Central memory CD8-positive, alpha-beta T cell (primary cell): Measurements from ENCODE around the gene KRI1.
A peak's percentile ranks its signal among the peaks of the same experiment; 100 is the strongest.
"Not testable (repeated sequence)": the region's sequence is repeated elsewhere in the genome, so short reads cannot be mapped to it uniquely, and the experiment has no call there.

ENCODE experiments used
- ATAC-seq: fragments of 150-1000 bp; cut with Tn5 transposase; replicated peaks from 2 replicates; pipeline ENCODE4 v1.10.0; 2022; ENCODE audit warnings: mild to moderate bottlenecking, moderate FRiP score, moderate number of reproducible peaks; ENCODE audit not compliant: poor library complexity, severe bottlenecking; ENCODE audit errors: extremely low read depth
- DNase-seq, 2 donors: peaks; one replicate each; pipeline ENCODE4 v3.0.0; 2021; ENCODE audit warnings: low spot score in 2 of 2
- H3K27ac Mint-ChIP-seq: one replicate; pipeline ENCODE4 v1.8.0; 2022; ENCODE audit warnings: low read depth, mild to moderate bottlenecking, moderate library complexity, mixed read lengths
- H3K27me3 Mint-ChIP-seq: one replicate; pipeline ENCODE4 v1.8.0; 2022; ENCODE audit warnings: mixed read lengths
- H3K36me3 Mint-ChIP-seq: one replicate; pipeline ENCODE4 v1.8.0; 2022; ENCODE audit warnings: mild to moderate bottlenecking, moderate library complexity, mixed read lengths; ENCODE audit not compliant: insufficient read depth
- H3K4me1 Mint-ChIP-seq: one replicate; pipeline ENCODE4 v1.8.0; 2022; ENCODE audit warnings: mixed read lengths
- H3K4me3 Mint-ChIP-seq: one replicate; pipeline ENCODE4 v1.8.0; 2022; ENCODE audit warnings: mild to moderate bottlenecking, moderate library complexity, mixed read lengths
- H3K9me3 Mint-ChIP-seq: one replicate; pipeline ENCODE4 v1.8.0; 2022; ENCODE audit warnings: mixed read lengths

The KRI1 gene

GRCh38 chr19:10587839-10588150, 22.0 kb upstream of the KRI1 start:
- Mint-ChIP-seq H3K27ac (no peak overlapping the region), H3K36me3 (peaks cover 4% of the 10 kb centered on the region), H3K9me3 (no peaks in the 10 kb centered on the region), H3K4me1 (peaks cover 11% of the 10 kb centered on the region), H3K27me3 (peaks cover 9% of the 10 kb centered on the region), H3K4me3 (no peak overlapping the region)
- no peak for ATAC-seq
- no peak for DNase-seq

DNA sequence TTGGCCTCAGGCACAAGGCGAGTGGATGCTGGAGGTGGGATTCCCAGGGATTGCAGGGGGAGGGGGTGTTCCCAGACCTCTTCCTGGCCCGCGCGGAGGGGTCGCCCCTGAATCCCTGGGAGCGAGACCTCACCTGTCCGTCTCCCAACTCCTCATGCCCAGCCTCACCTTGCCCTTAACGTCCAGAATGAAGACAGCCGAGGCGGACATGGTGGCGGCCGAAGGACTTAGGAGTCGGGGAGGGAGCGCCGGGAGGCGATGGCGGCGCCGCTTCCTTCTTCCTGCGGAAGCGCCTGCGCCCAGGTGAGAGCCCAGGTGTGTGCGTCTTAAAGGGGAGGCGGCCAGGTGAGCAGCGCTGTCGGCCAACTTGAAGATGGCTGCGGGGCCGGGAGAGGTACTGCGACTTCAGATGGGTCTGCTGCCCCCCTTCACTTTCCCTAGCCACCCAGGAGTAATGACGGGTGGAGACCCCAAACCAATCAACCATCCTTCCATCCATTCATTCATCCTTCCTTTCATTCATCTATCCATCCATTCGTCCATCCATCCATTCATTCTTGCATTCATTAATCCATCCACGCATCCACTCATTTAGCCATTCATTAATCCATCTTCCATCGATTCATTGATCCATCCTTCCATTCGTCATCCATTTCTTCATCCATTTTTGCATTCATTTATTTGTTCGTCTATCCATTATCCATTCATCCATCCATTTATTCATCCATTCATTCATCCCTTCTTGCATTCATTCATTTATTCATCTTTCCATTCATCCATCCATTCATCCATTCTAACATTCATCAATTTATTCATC, 21.4 kb upstream of the KRI1 start, which contains the start of gene AP1M2:
TSS of gene AP1M2 (minus strand) at position 291 of the 817 bp plus-strand sequence. CDS start at position 210, 81 bp downstream.
- Mint-ChIP-seq H3K4me1 (peaks cover 11% of the 10 kb centered on the region), H3K27ac (no peak within 1 kb of the TSS), H3K36me3 (peaks cover 4% of the 10 kb centered on the region), H3K9me3 (no peaks in the 10 kb centered on the region), H3K27me3 (peaks cover 9% of the 10 kb centered on the region), H3K4me3 (no peak within 1 kb of the TSS)
- no peak for ATAC-seq
- no peak for DNase-seq

GRCh38 chr19:10586396-10586795, 20.6 kb upstream of the KRI1 start:
- peaks cover 11% of the 10 kb centered on the region for H3K4me1 Mint-ChIP-seq
- H3K9me3 Mint-ChIP-seq = no peaks in the 10 kb centered on the region
- ATAC-seq = no peak
- no peak overlapping the region for H3K27ac Mint-ChIP-seq
- H3K27me3 Mint-ChIP-seq = peaks cover 9% of the 10 kb centered on the region
- DNase-seq = no peak
- no peak overlapping the region for H3K4me3 Mint-ChIP-seq
- H3K36me3 Mint-ChIP-seq = peaks cover 4% of the 10 kb centered on the region

DNA sequence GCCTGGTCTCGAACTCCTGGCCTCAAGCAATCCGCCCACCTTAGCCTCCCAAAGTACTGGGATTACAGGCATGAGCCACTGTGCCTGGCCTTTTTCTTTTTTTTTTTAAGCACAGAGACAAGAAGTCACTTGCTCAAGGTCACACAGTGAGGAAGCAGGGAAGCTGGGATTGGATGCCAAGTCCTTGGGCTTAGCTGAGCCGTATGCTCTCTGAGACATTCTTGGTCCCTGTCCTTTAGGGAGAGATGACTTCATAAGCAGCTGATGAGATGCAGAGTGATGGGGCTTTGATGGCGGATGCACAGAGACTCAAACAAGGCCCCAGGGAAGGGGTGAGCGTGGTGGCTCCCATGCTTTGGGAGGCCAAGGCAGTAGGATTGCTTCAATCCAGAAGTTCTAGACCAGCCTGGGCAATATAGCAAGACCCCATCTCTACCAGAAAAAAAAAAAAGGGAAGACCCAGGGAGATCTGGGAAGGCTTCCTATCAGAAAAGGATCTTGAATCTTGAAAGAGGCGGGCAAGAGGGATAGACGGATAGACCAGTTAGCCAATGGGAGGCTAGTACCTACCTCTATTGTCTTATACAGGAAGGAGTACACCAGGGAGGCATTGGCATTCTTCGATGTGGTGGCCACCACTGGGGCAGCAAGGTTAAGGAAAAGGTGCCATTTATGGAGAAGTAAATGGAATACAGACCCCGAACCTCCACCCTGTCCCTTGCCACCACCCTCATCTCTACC, 17.4 kb upstream of the KRI1 start:
- H3K4me3 Mint-ChIP-seq = no peak overlapping the region
- no peak for DNase-seq
- no peak overlapping the region for H3K27ac Mint-ChIP-seq
- H3K36me3 Mint-ChIP-seq = peaks cover 4% of the 10 kb centered on the region
- no peaks in the 10 kb centered on the region for H3K9me3 Mint-ChIP-seq
- ATAC-seq = no peak
- peaks cover 17% of the 10 kb centered on the region for H3K4me1 Mint-ChIP-seq
- peaks cover 8% of the 10 kb centered on the region for H3K27me3 Mint-ChIP-seq

DNA sequence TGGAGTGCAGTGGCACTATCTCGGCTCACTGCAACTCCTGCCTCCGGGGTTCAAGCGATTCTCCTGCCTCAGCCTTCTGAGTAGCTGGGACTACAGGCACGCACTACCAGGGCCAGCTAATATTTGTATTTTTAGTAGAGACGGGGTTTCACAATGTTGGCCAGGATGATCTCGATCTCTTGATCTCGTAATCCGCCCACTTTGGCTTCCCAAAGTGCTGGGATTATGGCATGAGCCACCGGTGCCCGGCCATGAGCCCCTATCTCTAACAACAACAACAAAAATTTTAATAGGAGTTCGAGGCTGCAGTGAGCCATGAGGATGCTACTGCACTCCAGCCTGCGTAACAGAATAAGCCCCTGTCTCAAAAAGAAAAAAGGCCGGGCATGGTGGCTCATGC, 16.3 kb upstream of the KRI1 start:
- Mint-ChIP-seq H3K27ac (no peak overlapping the region), H3K4me3 (no peak overlapping the region), H3K9me3 (no peaks in the 10 kb centered on the region), H3K36me3 (peaks cover 4% of the 10 kb centered on the region), H3K4me1 (peaks cover 17% of the 10 kb centered on the region), H3K27me3 (no peaks in the 10 kb centered on the region)
- no peak for ATAC-seq
- no peak for DNase-seq

GRCh38 chr19:10580979-10581631, 15.3 kb upstream of the KRI1 start:
- H3K27ac Mint-ChIP-seq = no peak overlapping the region
- no peak overlapping the region for H3K4me3 Mint-ChIP-seq
- DNase-seq = peak; percentile 83 to 91
- peak; percentile 91 for ATAC-seq
- no peaks in the 10 kb centered on the region for H3K9me3 Mint-ChIP-seq
- peaks cover 17% of the 10 kb centered on the region for H3K4me1 Mint-ChIP-seq
- H3K27me3 Mint-ChIP-seq = no peaks in the 10 kb centered on the region
- peaks cover 5% of the 10 kb centered on the region for H3K36me3 Mint-ChIP-seq

DNA sequence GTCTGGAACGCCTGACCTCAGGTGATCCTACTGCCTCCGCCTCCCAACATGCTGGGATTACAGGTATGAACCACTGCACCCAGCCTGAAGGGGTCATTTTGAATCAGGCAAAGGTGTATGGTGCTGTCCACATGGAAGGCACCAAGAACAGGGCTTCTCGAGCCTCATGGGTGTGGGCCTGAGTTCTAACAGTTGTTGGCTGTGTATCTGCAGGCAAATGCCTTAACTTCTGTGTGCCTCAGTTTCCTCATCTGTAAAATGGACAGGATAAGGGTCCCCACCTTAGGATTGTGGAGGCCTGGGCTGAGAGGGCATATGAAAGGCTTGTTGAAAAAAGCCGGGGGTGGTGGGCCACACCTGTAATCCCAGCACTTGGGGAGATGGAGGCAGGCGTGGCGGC, 12.1 kb upstream of the KRI1 start:
- Mint-ChIP-seq H3K27me3 (no peaks in the 10 kb centered on the region), H3K27ac (no peak overlapping the region), H3K4me1 (peaks cover 6% of the 10 kb centered on the region), H3K9me3 (no peaks in the 10 kb centered on the region), H3K36me3 (peaks cover 9% of the 10 kb centered on the region), H3K4me3 (no peak overlapping the region)
- no peak for ATAC-seq
- DNase-seq = no peak

- Mint-ChIP-seq H3K27me3 (no peaks in the 10 kb centered on the region), H3K36me3 (peaks cover 10% of the 10 kb centered on the region), H3K9me3 (no peaks in the 10 kb centered on the region), H3K27ac (no peak overlapping the region), H3K4me1 (peaks cover 13% of the 10 kb centered on the region), H3K4me3 (no peak overlapping the region)
- ATAC-seq (no peak), DNase-seq (no peak)
Observed at GRCh38 chr19:10575011-10575716, 9.4 kb upstream of the KRI1 start.

DNA sequence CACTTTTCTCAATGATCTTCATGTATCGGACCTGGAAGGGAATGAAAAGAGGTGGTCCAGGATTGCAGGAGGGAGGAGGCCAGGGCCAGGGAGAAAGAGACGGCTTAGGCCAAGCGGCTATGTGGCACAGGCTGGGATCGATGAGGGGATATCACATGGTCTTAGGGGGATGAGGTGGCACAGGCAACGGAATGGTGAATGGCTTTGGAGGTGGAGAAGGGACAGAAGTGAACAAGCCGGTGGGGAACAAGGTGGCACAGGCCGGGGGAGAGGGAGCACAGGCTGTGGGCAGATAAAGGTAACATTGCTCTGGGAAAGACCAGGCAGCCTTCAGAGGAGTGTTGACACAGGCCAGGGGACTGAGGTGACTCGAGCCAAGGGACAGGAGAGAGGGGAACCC, 8.7 kb upstream of the KRI1 start:
- DNase-seq (no peak), ATAC-seq (no peak)
- Mint-ChIP-seq H3K27me3 (no peaks in the 10 kb centered on the region), H3K4me3 (no peak overlapping the region), H3K4me1 (peaks cover 14% of the 10 kb centered on the region), H3K27ac (no peak overlapping the region), H3K9me3 (no peaks in the 10 kb centered on the region), H3K36me3 (peaks cover 10% of the 10 kb centered on the region)

- peaks cover 21% of the 10 kb centered on the region for H3K4me1 Mint-ChIP-seq
- not testable (repeated sequence) for H3K4me3 Mint-ChIP-seq, H3K27ac Mint-ChIP-seq, H3K27me3 Mint-ChIP-seq, ATAC-seq, DNase-seq, H3K9me3 Mint-ChIP-seq
- peaks cover 12% of the 10 kb centered on the region for H3K36me3 Mint-ChIP-seq
Observed at GRCh38 chr19:10573793-10574192, 8.0 kb upstream of the KRI1 start.

DNA sequence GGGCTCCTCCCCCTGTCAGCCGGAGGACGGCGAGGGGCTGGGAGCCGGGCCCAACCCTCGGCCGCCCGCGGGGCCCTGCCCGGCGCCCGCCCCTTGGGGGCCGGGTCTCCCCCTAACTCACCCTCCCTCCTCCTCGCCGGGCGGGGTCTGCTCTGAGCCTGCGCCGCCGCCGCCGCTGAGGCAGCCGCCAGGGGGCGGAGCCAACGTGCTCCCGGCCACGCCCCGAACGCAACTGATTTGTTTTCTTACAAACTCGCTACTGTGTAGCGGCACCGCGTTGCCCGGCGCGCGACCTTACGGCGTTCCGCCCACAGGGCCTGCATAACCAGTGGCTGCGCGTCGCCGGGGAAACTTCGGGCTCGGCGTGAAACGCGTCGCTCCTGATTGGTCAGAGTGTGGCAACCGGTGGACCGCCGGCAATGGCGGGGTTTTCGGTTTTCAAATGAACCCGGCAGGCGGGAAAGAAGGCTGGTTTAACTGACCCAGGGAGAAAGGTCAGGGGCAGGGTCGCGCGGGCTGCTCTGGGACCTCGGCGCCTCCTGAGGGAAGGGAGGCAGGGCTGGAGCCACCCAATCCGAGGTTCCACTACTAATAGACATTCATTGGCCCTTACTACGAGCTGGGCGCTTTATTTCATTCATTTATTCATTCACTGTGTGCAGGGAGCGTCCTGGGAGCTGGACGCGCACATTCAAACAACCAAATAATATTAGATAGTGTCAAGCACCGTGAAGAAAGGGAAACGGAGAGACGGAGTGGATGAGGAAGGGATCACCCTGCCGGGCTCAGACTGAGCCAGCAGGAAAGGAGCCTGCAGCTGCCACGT, 3.2 kb upstream of the KRI1 start, which contains the start of gene CDKN2D:
TSS of gene CDKN2D (minus strand) at position 154 of the 826 bp plus-strand sequence. CDS start 326 bp downstream, outside the sequence.
- peaks cover 51% of the 10 kb centered on the region for H3K4me1 Mint-ChIP-seq

More for the DNA sequence above, 3.2 kb upstream of the KRI1 start, which contains the start of gene CDKN2D:
- peak within 1 kb of the TSS; percentile 89 for H3K4me3 Mint-ChIP-seq
- H3K9me3 Mint-ChIP-seq = no peaks in the 10 kb centered on the region
- H3K36me3 Mint-ChIP-seq = peaks cover 35% of the 10 kb centered on the region
- peak within 1 kb of the TSS; percentile 93 for H3K27ac Mint-ChIP-seq
- ATAC-seq (peak; percentile 76), DNase-seq (peak; percentile 99)
- H3K27me3 Mint-ChIP-seq = no peaks in the 10 kb centered on the region
